PC-3 (cell line): ENCODE results near the gene SDK2.

Source experiments
- EZH2 ChIP-seq: fragments of 300-600 bp; sonication (generic); IDR thresholded peaks from one replicate; pipeline ENCODE4 v1.6.1; 2017; ENCODE audit warnings: antibody characterized with exemption, mild to moderate bottlenecking, low read length; ENCODE audit not compliant: unreplicated experiment
- TF ChIP-seq, protein P1 (sequence below): fragments of 300-600 bp; sonication (generic); conservative IDR thresholded peaks from 2 replicates; pipeline ENCODE4 v1.5.1; 2017; ENCODE audit warnings: antibody characterized with exemption, low read depth, mild to moderate bottlenecking, low read length

DNA sequence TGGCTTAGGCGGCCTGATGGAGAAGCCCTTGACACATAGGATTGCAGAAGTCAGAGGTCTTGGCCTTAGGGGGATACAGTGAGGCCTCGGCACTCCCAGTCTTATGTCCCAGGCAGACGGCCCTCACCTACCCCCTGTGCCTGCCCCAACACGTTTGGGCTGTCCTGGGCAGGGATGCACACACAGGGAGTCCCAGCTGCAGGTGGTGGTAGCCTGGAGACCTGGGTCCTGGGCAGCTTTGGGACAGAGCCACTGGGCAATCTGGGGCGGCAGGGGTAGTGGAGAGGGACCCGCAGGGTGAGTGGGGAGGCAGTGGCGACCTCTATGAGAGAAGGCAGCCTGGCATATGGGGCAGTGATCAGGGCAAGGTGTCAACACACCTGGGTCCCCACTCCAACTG lies 48.3 kb downstream of the SDK2 start:
- TF ChIP-seq EZH2, result no peak
- TF ChIP-seq, protein P1, sequence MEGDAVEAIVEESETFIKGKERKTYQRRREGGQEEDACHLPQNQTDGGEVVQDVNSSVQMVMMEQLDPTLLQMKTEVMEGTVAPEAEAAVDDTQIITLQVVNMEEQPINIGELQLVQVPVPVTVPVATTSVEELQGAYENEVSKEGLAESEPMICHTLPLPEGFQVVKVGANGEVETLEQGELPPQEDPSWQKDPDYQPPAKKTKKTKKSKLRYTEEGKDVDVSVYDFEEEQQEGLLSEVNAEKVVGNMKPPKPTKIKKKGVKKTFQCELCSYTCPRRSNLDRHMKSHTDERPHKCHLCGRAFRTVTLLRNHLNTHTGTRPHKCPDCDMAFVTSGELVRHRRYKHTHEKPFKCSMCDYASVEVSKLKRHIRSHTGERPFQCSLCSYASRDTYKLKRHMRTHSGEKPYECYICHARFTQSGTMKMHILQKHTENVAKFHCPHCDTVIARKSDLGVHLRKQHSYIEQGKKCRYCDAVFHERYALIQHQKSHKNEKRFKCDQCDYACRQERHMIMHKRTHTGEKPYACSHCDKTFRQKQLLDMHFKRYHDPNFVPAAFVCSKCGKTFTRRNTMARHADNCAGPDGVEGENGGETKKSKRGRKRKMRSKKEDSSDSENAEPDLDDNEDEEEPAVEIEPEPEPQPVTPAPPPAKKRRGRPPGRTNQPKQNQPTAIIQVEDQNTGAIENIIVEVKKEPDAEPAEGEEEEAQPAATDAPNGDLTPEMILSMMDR, result no peak
